Osteoblast (primary cell): ENCODE data around the gene HELZ. TPM values are rescaled to one million over a fixed set of nuclear protein-coding genes. Genes with fewer than 3 reads are reported as not detected.

Experiments used
- DNase-seq: peaks from one replicate; pipeline ENCODE4 v3.0.0; 2011; ENCODE audit warnings: low spot score, mixed read lengths; ENCODE audit not compliant: insufficient read length; ENCODE audit errors: missing footprints
- H2AFZ ChIP-seq: 2 replicates; pipeline ENCODE4 v1.6.0; 2011; ENCODE audit warnings: mild to moderate bottlenecking, low read length
- H3K27ac ChIP-seq: 2 replicates; pipeline ENCODE4 v1.5.1; 2011; ENCODE audit warnings: mild to moderate bottlenecking, low read depth, low read length, moderate library complexity
- H3K27me3 ChIP-seq: 2 replicates; pipeline ENCODE4 v1.6.0; 2012; ENCODE audit warnings: mild to moderate bottlenecking, control low read depth, inconsistent platforms, low read length, moderate library complexity; ENCODE audit not compliant: insufficient read depth
- H3K36me3 ChIP-seq: 2 replicates; pipeline ENCODE4 v1.5.1; 2011; ENCODE audit warnings: mild to moderate bottlenecking, low read length, control low read depth, moderate library complexity; ENCODE audit not compliant: insufficient read depth
- H3K4me1 ChIP-seq: 2 replicates; pipeline ENCODE4 v1.5.1; 2011; ENCODE audit warnings: mild to moderate bottlenecking, low read length, control low read depth, moderate library complexity; ENCODE audit not compliant: insufficient read depth
- H3K4me2 ChIP-seq: 2 replicates; pipeline ENCODE4 v1.6.0; 2011; ENCODE audit warnings: mild to moderate bottlenecking, low read length; ENCODE audit not compliant: insufficient read depth
- H3K4me3 ChIP-seq: fragments of 200-600 bp; sonication (generic); 3 replicates; pipeline ENCODE4 v1.5.1; 2012; ENCODE audit warnings: mild to moderate bottlenecking, low read length, inconsistent platforms; ENCODE audit not compliant: insufficient read depth
- H3K79me2 ChIP-seq: 2 replicates; pipeline ENCODE4 v1.6.0; 2012; ENCODE audit warnings: mild to moderate bottlenecking, low read length, control low read depth, inconsistent platforms; ENCODE audit not compliant: insufficient read depth
- H3K9me3 ChIP-seq: 2 replicates; pipeline ENCODE4 v1.5.1; 2011; ENCODE audit warnings: low read depth, low read length, control low read depth
- H4K20me1 ChIP-seq: 2 replicates; pipeline ENCODE4 v1.6.0; 2012; ENCODE audit warnings: mild to moderate bottlenecking, low read length, control low read depth; ENCODE audit not compliant: insufficient read depth
- total RNA-seq: library from RNA; depleted of rRNA; stranded (reverse); fragments of >200 nt; gene quantifications from 2 replicates; pipeline ENCODE4 v1.2.3, GENCODE V29; 2012
- TF ChIP-seq, protein P1 (sequence below): IDR thresholded peaks from 2 replicates; pipeline ENCODE4 v1.5.1; 2011; ENCODE audit warnings: mild to moderate bottlenecking, low read depth, low read length, moderate library complexity; ENCODE audit errors: extremely low read depth

HELZ gene
- total RNA-seq, 1 donor = 56.8 TPM

DNA sequence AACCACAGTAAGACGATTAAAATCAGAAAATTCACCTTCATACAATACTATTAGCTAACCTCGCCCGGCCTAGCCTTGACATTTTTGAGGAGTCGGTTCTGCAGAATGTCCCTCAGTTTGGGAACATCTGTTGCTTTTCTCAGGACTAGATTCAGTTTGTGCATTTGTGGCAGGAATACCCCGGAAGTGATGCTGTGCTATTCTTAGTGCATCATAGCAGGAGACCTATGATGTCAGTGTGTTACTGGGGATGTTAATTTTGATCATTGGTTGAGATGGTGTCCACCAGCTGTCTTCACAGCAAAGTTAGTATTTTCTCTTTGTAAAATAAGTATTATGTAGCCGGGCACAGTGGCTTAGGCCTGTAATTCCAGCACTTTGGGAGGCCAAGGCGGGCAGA is 21.5 kb upstream of the HELZ start:
- H4K20me1 ChIP-seq = no peaks in the 10 kb centered on the region
- no peak overlapping the region for H3K4me3 ChIP-seq
- H3K4me2 ChIP-seq = no peak overlapping the region
- no peak overlapping the region for H2AFZ ChIP-seq
- H3K4me1 ChIP-seq = no peaks in the 10 kb centered on the region
- H3K27ac ChIP-seq = no peak overlapping the region
- H3K79me2 ChIP-seq = no peaks in the 10 kb centered on the region
- no peaks in the 10 kb centered on the region for H3K9me3 ChIP-seq
- TF ChIP-seq, protein P1, sequence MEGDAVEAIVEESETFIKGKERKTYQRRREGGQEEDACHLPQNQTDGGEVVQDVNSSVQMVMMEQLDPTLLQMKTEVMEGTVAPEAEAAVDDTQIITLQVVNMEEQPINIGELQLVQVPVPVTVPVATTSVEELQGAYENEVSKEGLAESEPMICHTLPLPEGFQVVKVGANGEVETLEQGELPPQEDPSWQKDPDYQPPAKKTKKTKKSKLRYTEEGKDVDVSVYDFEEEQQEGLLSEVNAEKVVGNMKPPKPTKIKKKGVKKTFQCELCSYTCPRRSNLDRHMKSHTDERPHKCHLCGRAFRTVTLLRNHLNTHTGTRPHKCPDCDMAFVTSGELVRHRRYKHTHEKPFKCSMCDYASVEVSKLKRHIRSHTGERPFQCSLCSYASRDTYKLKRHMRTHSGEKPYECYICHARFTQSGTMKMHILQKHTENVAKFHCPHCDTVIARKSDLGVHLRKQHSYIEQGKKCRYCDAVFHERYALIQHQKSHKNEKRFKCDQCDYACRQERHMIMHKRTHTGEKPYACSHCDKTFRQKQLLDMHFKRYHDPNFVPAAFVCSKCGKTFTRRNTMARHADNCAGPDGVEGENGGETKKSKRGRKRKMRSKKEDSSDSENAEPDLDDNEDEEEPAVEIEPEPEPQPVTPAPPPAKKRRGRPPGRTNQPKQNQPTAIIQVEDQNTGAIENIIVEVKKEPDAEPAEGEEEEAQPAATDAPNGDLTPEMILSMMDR = no peak
- DNase-seq = no peak
- H3K36me3 ChIP-seq = no peaks in the 10 kb centered on the region
- H3K27me3 ChIP-seq = no peaks in the 10 kb centered on the region

- TF ChIP-seq, protein P1 = no peak
- Histone ChIP-seq H3K4me3 (no peak overlapping the region), H3K36me3 (no peaks in the 10 kb centered on the region), H3K27ac (no peak overlapping the region), H3K4me1 (peaks cover 1% of the 10 kb centered on the region), H3K4me2 (no peak overlapping the region), H4K20me1 (no peaks in the 10 kb centered on the region), H2AFZ (no peak overlapping the region), H3K9me3 (no peaks in the 10 kb centered on the region), H3K79me2 (no peaks in the 10 kb centered on the region), H3K27me3 (no peaks in the 10 kb centered on the region)
- no peak for DNase-seq
Measured at GRCh38 chr17:67265436-67266019, 20.5 kb upstream of the HELZ start.

- Histone ChIP-seq H3K79me2 (no peaks in the 10 kb centered on the region), H3K27me3 (no peaks in the 10 kb centered on the region), H2AFZ (no peak overlapping the region), H4K20me1 (no peaks in the 10 kb centered on the region), H3K4me2 (no peak overlapping the region), H3K9me3 (no peaks in the 10 kb centered on the region), H3K36me3 (no peaks in the 10 kb centered on the region), H3K27ac (no peak overlapping the region), H3K4me3 (no peak overlapping the region), H3K4me1 (peaks cover 12% of the 10 kb centered on the region)
- TF ChIP-seq, protein P1 = no peak
- no peak for DNase-seq
Measured at GRCh38 chr17:67262435-67263117, 17.6 kb upstream of the HELZ start.

GRCh38 chr17:67260170-67260987 is 15.4 kb upstream of the HELZ start:
- Histone ChIP-seq H3K27me3 (no peaks in the 10 kb centered on the region), H3K36me3 (no peaks in the 10 kb centered on the region), H3K4me1 (peaks cover 13% of the 10 kb centered on the region), H3K79me2 (no peaks in the 10 kb centered on the region), H3K27ac (peak overlapping the region; percentile 52), H3K9me3 (no peaks in the 10 kb centered on the region), H3K4me3 (peak overlapping the region; percentile 48), H4K20me1 (no peaks in the 10 kb centered on the region), H3K4me2 (peak overlapping the region; percentile 77), H2AFZ (peak overlapping the region; percentile 74)
- DNase-seq = peak; percentile 46
- TF ChIP-seq, protein P1 = no peak
